Measurements from ENCODE around the gene MIPOL1.
"Not testable (repeated sequence)": the region's sequence is repeated elsewhere in the genome, so short reads cannot be mapped to it uniquely, and the experiment has no call there.

- not testable (repeated sequence) for TF ChIP-seq POLR2A (IDR thresholded peaks at IDR 0.05); CTCF (IDR thresholded peaks at IDR 0.05 in 8 of 11, conservative IDR thresholded peaks at IDR 0.05 in 3 of 11); POLR2AphosphoS5 (IDR thresholded peaks at IDR 0.05)
Observed at GRCh38 chr14:37162307-37162706, 35.4 kb upstream of the MIPOL1 start.
